Uterus (tissue), 2 donors: Measurements from ENCODE around the gene EML6.

Experiments
- CTCF ChIP-seq, 4 experiments: fragments of 200-600 bp in 2 of 4; fragments of 450-650 bp in 2 of 4; sonication (generic) in 2 of 4; IDR thresholded peaks; one replicate each; pipeline ENCODE4 v1.5.1; 2016 to 2019; ENCODE audit warnings: antibody characterized with exemption in 4 of 4, mild to moderate bottlenecking in 2 of 4, moderate library complexity in 1 of 4
- POLR2A ChIP-seq, 2 donors: fragments of 450-650 bp; IDR thresholded peaks; one replicate each; pipeline ENCODE4 v1.6.1; 2016; ENCODE audit warnings: antibody characterized with exemption in 2 of 2, mild to moderate bottlenecking in 1 of 2, moderate library complexity in 1 of 2

- TF ChIP-seq CTCF (IDR thresholded peaks at IDR 0.05) (no peak), POLR2A (IDR thresholded peaks at IDR 0.05) (no peak)
Observed at GRCh38 chr2:54691445-54692135, 31.9 kb upstream of the EML6 start.
